Psoas muscle (tissue), 8 donors: ENCODE data around the gene TBX15. TPM values are rescaled to one million over a fixed set of nuclear protein-coding genes. Genes with fewer than 3 reads are reported as not detected.

ENCODE experiments used
- ATAC-seq, 4 donors: fragments of 200-7000 bp; cut with Tn5 transposase; one replicate each; pipeline ENCODE4 v1.9.1; 2020; ENCODE audit warnings: moderate library complexity in 3 of 4, mild to moderate bottlenecking in 2 of 4
- DNase-seq, 2 donors: peaks; one replicate each; pipeline ENCODE4 v3.0.0-alpha.2; 2020
- H3K27ac ChIP-seq: fragments of 200-600 bp; one replicate; pipeline ENCODE4 v1.8.0; 2022
- H3K27me3 ChIP-seq, 3 donors: fragments of 200-600 bp in 1 of 3; one replicate each; pipeline versions ENCODE4 v1.6.1 to v1.8.0; 2013 to 2022; ENCODE audit warnings: low read length in 2 of 3, mild to moderate bottlenecking in 2 of 3, moderate library complexity in 1 of 3; ENCODE audit not compliant: insufficient read depth in 3 of 3
- H3K36me3 ChIP-seq, 2 donors: fragments of 200-600 bp in 1 of 2; one replicate each; pipeline versions ENCODE4 v1.6.1 to v1.8.0; 2013 to 2022; ENCODE audit warnings: low read depth in 1 of 2, mild to moderate bottlenecking in 1 of 2, moderate library complexity in 1 of 2; ENCODE audit not compliant: insufficient read depth in 1 of 2
- H3K4me1 ChIP-seq: fragments of 200-600 bp; one replicate; pipeline ENCODE4 v1.8.0; 2022
- H3K4me3 ChIP-seq: fragments of 200-600 bp; one replicate; pipeline ENCODE4 v1.8.0; 2022; ENCODE audit warnings: mild to moderate bottlenecking
- H3K9me3 ChIP-seq: fragments of 200-600 bp; one replicate; pipeline ENCODE4 v1.8.0; 2022
- CTCF ChIP-seq: fragments of 200-600 bp; IDR thresholded peaks from one replicate; pipeline ENCODE4 v1.8.0; 2022; ENCODE audit warnings: antibody characterized with exemption
- WGBS, 3 donors: extraction: QIAGEN DNeasy Blood & Tissue Kit; methylation state at CpG; one replicate each; pipeline versions ENCODE4 v1.1.6 to v1.1.7; 2013; 5-methylcytosine and 5-hydroxymethylcytosine counted together
- intact Hi-C, 2 donors: fragments of 100-400 bp; cut with DNase I; formaldehyde crosslinking; loops; one replicate each; pipeline versions ENCODE4 v1.11.0 to v1.14.2; 2022
- polyA plus RNA-seq, 3 donors: library from polyadenylated mRNA; stranded (reverse); fragments of 200-250 nt; gene quantifications; one replicate each; pipeline ENCODE4 v1.2.3, GENCODE V29; 2013
- total RNA-seq, 4 donors: library from RNA; stranded (reverse); fragmentation: NEBNext Ultra II Directional in 2 of 4; extraction: Animal tissue kit (Norgen Biotek cat#: 25700) in 2 of 4; gene quantifications; one replicate each; pipeline versions ENCODE4 v1.2.1 to v1.2.4, GENCODE V29; 2021 to 2023
- donor health status: healthy with polysubstance abuse.
- donor health status: DM: no; HTN: no; CAD: no; lungs with moderate emphysema.
- donor health status: Bipolar disorder and iron deficiency.
- donor health status: healthy.
- donor health status: DM: yes; HTN: yes; CAD: no.
- donor health status: DM: no; HTN: no; CAD: no.
- donor health status: DM: no; HTN: no; CAD: no.
- donor health status: DM: yes; HTN: yes; CAD: no.

Gene TBX15
- total and polyA plus RNA-seq, 7 donors: 37.0 to 220 (median 105) TPM

GRCh38 chr1:118859999-118860398 lies 128.1 kb downstream of the TBX15 start:
- no peak for TF ChIP-seq CTCF
- ATAC-seq (no peak), DNase-seq (no peak)
- Histone ChIP-seq H3K36me3 (no peaks in the 10 kb centered on the region), H3K4me3 (no peak overlapping the region), H3K27me3 (no peaks in the 10 kb centered on the region), H3K4me1 (no peaks in the 10 kb centered on the region), H3K9me3 (no peaks in the 10 kb centered on the region), H3K27ac (no peak overlapping the region)
- 68 to 80% (median 72%) methylated on average over 3 of the region's 3 CpGs for WGBS, 3 donors
- intact Hi-C loops: no loop called here

- 69 to 83% (median 79%) methylated on average over 2 of the region's 2 CpGs for WGBS, 3 donors
- H3K9me3 ChIP-seq: no peaks in the 10 kb centered on the region
- H3K27me3 ChIP-seq: no peaks in the 10 kb centered on the region
- ATAC-seq (no peak), DNase-seq (no peak)
- no peaks in the 10 kb centered on the region for H3K4me1 ChIP-seq
- H3K4me3 ChIP-seq: no peak overlapping the region
- H3K36me3 ChIP-seq: no peaks in the 10 kb centered on the region
- intact Hi-C loops: no loop called here
- no peak for TF ChIP-seq CTCF
- no peak overlapping the region for H3K27ac ChIP-seq
Observed at GRCh38 chr1:118846443-118846842, 141.7 kb downstream of the TBX15 start.

- H3K36me3 ChIP-seq: no peaks in the 10 kb centered on the region
- DNase-seq: no peak
- H3K9me3 ChIP-seq: no peaks in the 10 kb centered on the region
- no peaks in the 10 kb centered on the region for H3K4me1 ChIP-seq
- no peak for ATAC-seq
- 62 to 66% (median 63%) methylated on average over 14 of the region's 14 CpGs for WGBS, 3 donors
- intact Hi-C loops: no loop called here
- H3K27ac ChIP-seq: no peak overlapping the region
- H3K27me3 ChIP-seq: no peaks in the 10 kb centered on the region
- H3K4me3 ChIP-seq: no peak overlapping the region
- TF ChIP-seq CTCF: no peak
Observed at GRCh38 chr1:118842452-118843201, 145.5 kb downstream of the TBX15 start.

GRCh38 chr1:118841521-118841920 lies 146.6 kb downstream of the TBX15 start:
- H3K27ac ChIP-seq: no peak overlapping the region

More at GRCh38 chr1:118841521-118841920, 146.6 kb downstream of the TBX15 start:
- ATAC-seq (no peak), DNase-seq (no peak)
- Histone ChIP-seq H3K4me3 (no peak overlapping the region), H3K36me3 (no peaks in the 10 kb centered on the region), H3K27me3 (no peaks in the 10 kb centered on the region), H3K4me1 (no peaks in the 10 kb centered on the region), H3K9me3 (no peaks in the 10 kb centered on the region)
- TF ChIP-seq CTCF: no peak
- intact Hi-C loops: no loop called here

Other genes with a start within 250 kb of the TBX15 start
- 10 to 100 TPM in 3 of 4 donors, 1 to 10 TPM in 1; 7.7 to 10.8 (median 10.6) TPM for gene WARS2, start 152.3 kb upstream of the TBX15 start, total RNA-seq
- 1 to 10 TPM; 3.4 to 7.8 (median 3.6) TPM for gene WARS2, start 152.3 kb upstream of the TBX15 start, polyA plus RNA-seq